Fibroblast of lung (primary cell): Measurements from ENCODE around the gene C17orf67.

ENCODE experiments used
- CTCF ChIP-seq, 2 donors: IDR thresholded peaks in 1 of 2; conservative IDR thresholded peaks in 1 of 2; 1 replicate in 1 of 2; 2 replicates in 1 of 2; pipeline ENCODE4 v1.5.1; 2011 to 2012; ENCODE audit warnings: low read length in 2 of 2, control low read depth in 1 of 2, inconsistent platforms in 1 of 2, low read depth in 1 of 2, mild to moderate bottlenecking in 1 of 2
- EZH2 ChIP-seq: IDR thresholded peaks from 2 replicates; pipeline ENCODE4 v1.5.1; 2012; ENCODE audit warnings: low read length, control low read depth, mild to moderate bottlenecking; ENCODE audit errors: missing control alignments

DNA sequence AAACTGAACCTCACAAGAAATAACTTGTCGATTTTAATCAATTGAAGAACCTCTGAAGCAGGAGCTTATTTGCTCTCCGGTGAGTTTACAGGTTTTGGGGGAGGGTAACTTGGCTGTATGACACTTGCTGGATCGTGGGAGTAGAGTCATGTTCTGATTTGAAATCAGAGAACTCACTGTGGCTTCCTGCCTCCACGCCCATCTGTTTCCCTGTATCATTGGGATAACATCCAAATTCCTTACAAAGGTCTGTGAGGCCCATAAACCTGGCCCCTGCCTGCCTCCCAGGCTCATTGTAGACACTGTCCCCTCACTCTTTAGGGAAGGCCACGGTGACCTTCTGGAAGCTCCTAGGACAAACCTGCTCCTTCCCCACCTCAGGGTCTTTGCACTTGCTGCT, 48.3 kb downstream of the C17orf67 start:
- no peak for TF ChIP-seq CTCF (conservative IDR thresholded peaks at IDR 0.05 in 1 of 2, IDR thresholded peaks at IDR 0.05 in 1 of 2; ENCODE audit: low read depth in 1 of 2, low read length in 2 of 2)
- no peak for TF ChIP-seq EZH2
